A549 (cell line): Measurements from ENCODE around the gene BICD2.

Experiments
- CBX2 ChIP-seq: fragments of 200-600 bp; sonication (generic); IDR thresholded peaks from 2 replicates; pipeline ENCODE4 v1.6.1; 2016; ENCODE audit warnings: low read depth, mild to moderate bottlenecking, borderline replicate concordance
- CHD2 ChIP-seq: fragments of 150-350 bp; IDR thresholded peaks from 2 replicates; pipeline ENCODE4 v1.6.1; 2014; ENCODE audit warnings: low read length; ENCODE audit not compliant: partially characterized antibody
- MYC ChIP-seq: IDR thresholded peaks from 2 replicates; pipeline ENCODE4 v1.6.1; 2012; ENCODE audit warnings: mild to moderate bottlenecking, inconsistent platforms, low read length, improper control_type of control experiment, borderline replicate concordance
- PHF8 ChIP-seq: fragments of 200-600 bp; sonication (generic); IDR thresholded peaks from 2 replicates; pipeline ENCODE4 v1.6.1; 2016; ENCODE audit warnings: low read depth, mild to moderate bottlenecking, antibody characterized with exemption, moderate library complexity, borderline replicate concordance
- POLR2A ChIP-seq: IDR thresholded peaks from 2 replicates; pipeline ENCODE4 v1.6.1; 2012; ENCODE audit warnings: mild to moderate bottlenecking, low read length
- RAD21 ChIP-seq, 2 experiments: fragments of >200 bp in 1 of 2; sonication (Bioruptor Twin) in 1 of 2; formaldehyde crosslinking in 1 of 2; IDR thresholded peaks in 1 of 2; conservative IDR thresholded peaks in 1 of 2; 2 replicates in 1 of 2; 3 replicates in 1 of 2; pipeline ENCODE4 v1.6.1; 2012 to 2018; ENCODE audit warnings: inconsistent platforms in 1 of 2
- RFX5 ChIP-seq: fragments of 450-650 bp; IDR thresholded peaks from 2 replicates; pipeline ENCODE4 v1.7.1; 2014; ENCODE audit warnings: antibody characterized with exemption, mild to moderate bottlenecking, moderate library complexity
- TF ChIP-seq, protein P1 (sequence below): fragments of >200 bp; sonication (Bioruptor Twin); formaldehyde crosslinking; IDR thresholded peaks from 3 replicates; pipeline ENCODE4 v1.5.1; 2016
- TF ChIP-seq, protein P2 (sequence below): IDR thresholded peaks from 2 replicates; pipeline ENCODE4 v1.6.1; 2012
- TF ChIP-seq, protein P3 (sequence below): fragments of 450-650 bp; IDR thresholded peaks from 2 replicates; pipeline ENCODE4 v1.6.1; 2014; ENCODE audit warnings: antibody characterized with exemption
- TF ChIP-seq, protein P4 (sequence below): fragments of >200 bp; sonication (Bioruptor Twin); formaldehyde crosslinking; IDR thresholded peaks from 3 replicates; pipeline ENCODE4 v1.6.1; 2016
- TF ChIP-seq, protein P5 (sequence below): fragments of 200-600 bp; sonication (generic); IDR thresholded peaks from 2 replicates; pipeline ENCODE4 v1.6.1; 2016; ENCODE audit warnings: antibody characterized with exemption, mild to moderate bottlenecking, moderate library complexity

DNA sequence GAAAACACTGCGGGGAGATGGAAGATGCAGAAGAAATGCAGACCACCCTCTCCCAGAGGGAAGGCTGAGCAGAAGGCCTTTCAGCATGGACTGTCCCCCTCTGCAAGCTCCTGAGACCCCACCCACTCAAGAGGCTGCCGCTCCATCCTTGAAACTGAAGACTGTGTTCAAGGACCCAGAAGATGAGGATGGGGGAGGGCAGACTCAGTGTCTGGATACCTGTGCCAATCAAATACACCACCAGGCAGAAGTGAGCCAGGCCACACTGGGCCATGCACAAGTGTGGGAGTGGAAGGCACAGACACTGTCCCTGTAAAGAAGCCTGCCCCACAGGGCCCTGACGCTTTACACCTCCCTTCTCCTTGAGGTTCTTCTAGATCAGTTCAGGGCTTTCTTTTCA is 54.7 kb downstream of the BICD2 start:
- TF ChIP-seq POLR2A (no peak), CBX2 (no peak), RAD21 (conservative IDR thresholded peaks at IDR 0.05 in 1 of 2, IDR thresholded peaks at IDR 0.05 in 1 of 2) (no peak), RFX5 (no peak), PHF8 (no peak), MYC (no peak), CHD2 (no peak)
- TF ChIP-seq, protein P1, sequence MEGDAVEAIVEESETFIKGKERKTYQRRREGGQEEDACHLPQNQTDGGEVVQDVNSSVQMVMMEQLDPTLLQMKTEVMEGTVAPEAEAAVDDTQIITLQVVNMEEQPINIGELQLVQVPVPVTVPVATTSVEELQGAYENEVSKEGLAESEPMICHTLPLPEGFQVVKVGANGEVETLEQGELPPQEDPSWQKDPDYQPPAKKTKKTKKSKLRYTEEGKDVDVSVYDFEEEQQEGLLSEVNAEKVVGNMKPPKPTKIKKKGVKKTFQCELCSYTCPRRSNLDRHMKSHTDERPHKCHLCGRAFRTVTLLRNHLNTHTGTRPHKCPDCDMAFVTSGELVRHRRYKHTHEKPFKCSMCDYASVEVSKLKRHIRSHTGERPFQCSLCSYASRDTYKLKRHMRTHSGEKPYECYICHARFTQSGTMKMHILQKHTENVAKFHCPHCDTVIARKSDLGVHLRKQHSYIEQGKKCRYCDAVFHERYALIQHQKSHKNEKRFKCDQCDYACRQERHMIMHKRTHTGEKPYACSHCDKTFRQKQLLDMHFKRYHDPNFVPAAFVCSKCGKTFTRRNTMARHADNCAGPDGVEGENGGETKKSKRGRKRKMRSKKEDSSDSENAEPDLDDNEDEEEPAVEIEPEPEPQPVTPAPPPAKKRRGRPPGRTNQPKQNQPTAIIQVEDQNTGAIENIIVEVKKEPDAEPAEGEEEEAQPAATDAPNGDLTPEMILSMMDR = no peak
- TF ChIP-seq, protein P2, sequence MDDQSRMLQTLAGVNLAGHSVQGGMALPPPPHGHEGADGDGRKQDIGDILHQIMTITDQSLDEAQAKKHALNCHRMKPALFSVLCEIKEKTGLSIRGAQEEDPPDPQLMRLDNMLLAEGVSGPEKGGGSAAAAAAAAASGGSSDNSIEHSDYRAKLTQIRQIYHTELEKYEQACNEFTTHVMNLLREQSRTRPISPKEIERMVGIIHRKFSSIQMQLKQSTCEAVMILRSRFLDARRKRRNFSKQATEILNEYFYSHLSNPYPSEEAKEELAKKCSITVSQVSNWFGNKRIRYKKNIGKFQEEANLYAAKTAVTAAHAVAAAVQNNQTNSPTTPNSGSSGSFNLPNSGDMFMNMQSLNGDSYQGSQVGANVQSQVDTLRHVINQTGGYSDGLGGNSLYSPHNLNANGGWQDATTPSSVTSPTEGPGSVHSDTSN = no peak
- TF ChIP-seq, protein P3, sequence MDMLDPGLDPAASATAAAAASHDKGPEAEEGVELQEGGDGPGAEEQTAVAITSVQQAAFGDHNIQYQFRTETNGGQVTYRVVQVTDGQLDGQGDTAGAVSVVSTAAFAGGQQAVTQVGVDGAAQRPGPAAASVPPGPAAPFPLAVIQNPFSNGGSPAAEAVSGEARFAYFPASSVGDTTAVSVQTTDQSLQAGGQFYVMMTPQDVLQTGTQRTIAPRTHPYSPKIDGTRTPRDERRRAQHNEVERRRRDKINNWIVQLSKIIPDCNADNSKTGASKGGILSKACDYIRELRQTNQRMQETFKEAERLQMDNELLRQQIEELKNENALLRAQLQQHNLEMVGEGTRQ = no peak
- TF ChIP-seq, protein P4, sequence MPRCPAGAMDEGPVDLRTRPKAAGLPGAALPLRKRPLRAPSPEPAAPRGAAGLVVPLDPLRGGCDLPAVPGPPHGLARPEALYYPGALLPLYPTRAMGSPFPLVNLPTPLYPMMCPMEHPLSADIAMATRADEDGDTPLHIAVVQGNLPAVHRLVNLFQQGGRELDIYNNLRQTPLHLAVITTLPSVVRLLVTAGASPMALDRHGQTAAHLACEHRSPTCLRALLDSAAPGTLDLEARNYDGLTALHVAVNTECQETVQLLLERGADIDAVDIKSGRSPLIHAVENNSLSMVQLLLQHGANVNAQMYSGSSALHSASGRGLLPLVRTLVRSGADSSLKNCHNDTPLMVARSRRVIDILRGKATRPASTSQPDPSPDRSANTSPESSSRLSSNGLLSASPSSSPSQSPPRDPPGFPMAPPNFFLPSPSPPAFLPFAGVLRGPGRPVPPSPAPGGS = no peak
- TF ChIP-seq, protein P5, sequence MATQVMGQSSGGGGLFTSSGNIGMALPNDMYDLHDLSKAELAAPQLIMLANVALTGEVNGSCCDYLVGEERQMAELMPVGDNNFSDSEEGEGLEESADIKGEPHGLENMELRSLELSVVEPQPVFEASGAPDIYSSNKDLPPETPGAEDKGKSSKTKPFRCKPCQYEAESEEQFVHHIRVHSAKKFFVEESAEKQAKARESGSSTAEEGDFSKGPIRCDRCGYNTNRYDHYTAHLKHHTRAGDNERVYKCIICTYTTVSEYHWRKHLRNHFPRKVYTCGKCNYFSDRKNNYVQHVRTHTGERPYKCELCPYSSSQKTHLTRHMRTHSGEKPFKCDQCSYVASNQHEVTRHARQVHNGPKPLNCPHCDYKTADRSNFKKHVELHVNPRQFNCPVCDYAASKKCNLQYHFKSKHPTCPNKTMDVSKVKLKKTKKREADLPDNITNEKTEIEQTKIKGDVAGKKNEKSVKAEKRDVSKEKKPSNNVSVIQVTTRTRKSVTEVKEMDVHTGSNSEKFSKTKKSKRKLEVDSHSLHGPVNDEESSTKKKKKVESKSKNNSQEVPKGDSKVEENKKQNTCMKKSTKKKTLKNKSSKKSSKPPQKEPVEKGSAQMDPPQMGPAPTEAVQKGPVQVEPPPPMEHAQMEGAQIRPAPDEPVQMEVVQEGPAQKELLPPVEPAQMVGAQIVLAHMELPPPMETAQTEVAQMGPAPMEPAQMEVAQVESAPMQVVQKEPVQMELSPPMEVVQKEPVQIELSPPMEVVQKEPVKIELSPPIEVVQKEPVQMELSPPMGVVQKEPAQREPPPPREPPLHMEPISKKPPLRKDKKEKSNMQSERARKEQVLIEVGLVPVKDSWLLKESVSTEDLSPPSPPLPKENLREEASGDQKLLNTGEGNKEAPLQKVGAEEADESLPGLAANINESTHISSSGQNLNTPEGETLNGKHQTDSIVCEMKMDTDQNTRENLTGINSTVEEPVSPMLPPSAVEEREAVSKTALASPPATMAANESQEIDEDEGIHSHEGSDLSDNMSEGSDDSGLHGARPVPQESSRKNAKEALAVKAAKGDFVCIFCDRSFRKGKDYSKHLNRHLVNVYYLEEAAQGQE = no peak
